Spinal cord (tissue), 10 donors: ENCODE results near the gene ECPAS. TPM values are rescaled to one million over a fixed set of nuclear protein-coding genes. Genes with fewer than 3 reads are reported as not detected.

ENCODE experiments used
- DNase-seq, 6 donors: peaks; one replicate each; pipeline versions ENCODE4 v3.0.0 to v3.0.0-alpha.2; 2013 to 2015; ENCODE audit warnings: low spot score in 6 of 6, low read depth in 4 of 6
- H3K27ac ChIP-seq: one replicate; pipeline ENCODE4 v1.5.1; 2013; ENCODE audit warnings: low read depth, low read length, control low read depth
- H3K27me3 ChIP-seq: one replicate; pipeline ENCODE4 v1.6.1; 2013; ENCODE audit warnings: low read length; ENCODE audit not compliant: control insufficient read depth, insufficient read depth
- H3K36me3 ChIP-seq: one replicate; pipeline ENCODE4 v1.6.1; 2013; ENCODE audit warnings: low read length; ENCODE audit not compliant: control insufficient read depth, insufficient read depth
- H3K4me1 ChIP-seq: one replicate; pipeline ENCODE4 v1.6.1; 2013; ENCODE audit warnings: low read length; ENCODE audit not compliant: control insufficient read depth, insufficient read depth
- H3K4me3 ChIP-seq: one replicate; pipeline ENCODE4 v1.5.1; 2013; ENCODE audit warnings: low read depth, low read length, control low read depth
- H3K9me3 ChIP-seq: one replicate; pipeline ENCODE4 v1.6.1; 2013; ENCODE audit warnings: low read length; ENCODE audit not compliant: control insufficient read depth, insufficient read depth
- WGBS: methylation state at CpG from one replicate; pipeline ENCODE4 v1.1.5; 2013; ENCODE audit warnings: missing lambda C conversion rate; ENCODE audit not compliant: insufficient coverage; 5-methylcytosine and 5-hydroxymethylcytosine counted together
- long read RNA-seq, 4 donors: transcript quantifications; one replicate each; lab custom pipeline, GENCODE V29; 2026
- polyA plus RNA-seq, 2 donors: library from polyadenylated mRNA; unstranded; fragments of 120-200 nt; gene quantifications; one replicate each; pipeline ENCODE4 v1.2.1, GENCODE V29; 2013; ENCODE audit not compliant: insufficient read length in 2 of 2
- total RNA-seq, 2 donors: library from RNA; depleted of rRNA in 1 of 2; stranded (reverse); fragments of 120-200 nt in 1 of 2; fragments of >200 nt in 1 of 2; gene quantifications; one replicate each; pipeline versions ENCODE4 v1.2.3 to v1.2.4, GENCODE V29; 2013 to 2014
- donor health status: healthy.

Gene ECPAS
- total RNA-seq (100 to 1,000 TPM in 1 of 2 donors, 10 to 100 TPM in 1; 64.4 to 120 TPM), polyA plus RNA-seq (10 to 100 TPM; 73.7 to 74.2 TPM)
- long read RNA-seq, donor 1, partial matches to known transcripts = 15 of 15 reads
- long read RNA-seq, donor 1, other reads (novel, unspliced or antisense) = 0 of 15 reads
- long read RNA-seq, donor 2 = 0 reads
- long read RNA-seq, donor 3, partial matches to known transcripts = 6 of 6 reads
- long read RNA-seq, donor 3, other reads (novel, unspliced or antisense) = 0 of 6 reads
- long read RNA-seq, donor 4, partial matches to known transcripts = 8 of 8 reads
- long read RNA-seq, donor 4, other reads (novel, unspliced or antisense) = 0 of 8 reads

- Histone ChIP-seq H3K4me1 (peaks cover 11% of the 10 kb centered on the region), H3K9me3 (no peaks in the 10 kb centered on the region)
- under 1% methylated on average over 101 of the region's 101 CpGs for WGBS
Observed at GRCh38 chr9:111483858-111484571, at the start of gene ECPAS. Gene ECPAS (minus strand): TSS chr9:111484383. CDS start chr9:111472918, 11,465 bp downstream.

GRCh38 chr9:111533099-111533790 lies 49.1 kb upstream of the ECPAS start:
- WGBS = 92% methylated on average over 1 of the region's 5 CpGs
- H3K27me3 ChIP-seq = no peaks in the 10 kb centered on the region
- peaks cover 6% of the 10 kb centered on the region for H3K9me3 ChIP-seq
- DNase-seq = no peak
- no peaks in the 10 kb centered on the region for H3K4me1 ChIP-seq
- H3K27ac ChIP-seq = no peak overlapping the region
- H3K36me3 ChIP-seq = peaks cover 53% of the 10 kb centered on the region
- no peak overlapping the region for H3K4me3 ChIP-seq

More at GRCh38 chr9:111483858-111484571, at the start of gene ECPAS:
- no peaks in the 10 kb centered on the region for H3K27me3 ChIP-seq
- peak within 1 kb of the TSS; percentile 93 for H3K27ac ChIP-seq
- no peaks in the 10 kb centered on the region for H3K36me3 ChIP-seq
- H3K4me3 ChIP-seq = peak within 1 kb of the TSS; percentile 82
- DNase-seq = peak; percentile 26 to 79 (median 34)

- H3K9me3 ChIP-seq = peaks cover 2% of the 10 kb centered on the region
- no peak overlapping the region for H3K27ac ChIP-seq
- peaks cover 42% of the 10 kb centered on the region for H3K36me3 ChIP-seq
- H3K27me3 ChIP-seq = no peaks in the 10 kb centered on the region
- WGBS = 100% methylated on average over 2 of the region's 4 CpGs
- no peaks in the 10 kb centered on the region for H3K4me1 ChIP-seq
- H3K4me3 ChIP-seq = no peak overlapping the region
- DNase-seq = no peak
Observed at GRCh38 chr9:111531716-111532115, 47.5 kb upstream of the ECPAS start.

GRCh38 chr9:111529787-111530186 lies 45.6 kb upstream of the ECPAS start:
- H3K9me3 ChIP-seq = peaks cover 2% of the 10 kb centered on the region
- H3K4me1 ChIP-seq = peaks cover 7% of the 10 kb centered on the region
- WGBS = no CpG with 5 or more reads among the region's 2 CpGs
- H3K27ac ChIP-seq = no peak overlapping the region
- H3K4me3 ChIP-seq = no peak overlapping the region
- no peak for DNase-seq
- H3K27me3 ChIP-seq = peaks cover 2% of the 10 kb centered on the region
- peaks cover 27% of the 10 kb centered on the region for H3K36me3 ChIP-seq

- H3K4me3 ChIP-seq = no peak overlapping the region
- WGBS = 90% methylated on average over 1 of the region's 2 CpGs
Observed at GRCh38 chr9:111527347-111527746, 43.2 kb upstream of the ECPAS start.

GRCh38 chr9:111525056-111525977 lies 41.1 kb upstream of the ECPAS start, which contains the start of gene ZNF483:
Gene ZNF483 (plus strand): TSS chr9:111525179. CDS start chr9:111527396, 2,217 bp downstream.
- peaks cover 2% of the 10 kb centered on the region for H3K27me3 ChIP-seq
- H3K4me3 ChIP-seq = peak within 1 kb of the TSS; percentile 83
- H3K27ac ChIP-seq = peak within 1 kb of the TSS; percentile 11
- DNase-seq = peak; percentile 76 to 98 (median 84)
- H3K36me3 ChIP-seq = peaks cover 2% of the 10 kb centered on the region
- 0% methylated on average over 58 of the region's 66 CpGs for WGBS
- H3K4me1 ChIP-seq = peaks cover 8% of the 10 kb centered on the region
- no peaks in the 10 kb centered on the region for H3K9me3 ChIP-seq

More at GRCh38 chr9:111527347-111527746, 43.2 kb upstream of the ECPAS start:
- H3K27me3 ChIP-seq = peaks cover 2% of the 10 kb centered on the region
- H3K36me3 ChIP-seq = peaks cover 16% of the 10 kb centered on the region
- no peaks in the 10 kb centered on the region for H3K9me3 ChIP-seq
- no peak for DNase-seq
- H3K4me1 ChIP-seq = peaks cover 8% of the 10 kb centered on the region
- no peak overlapping the region for H3K27ac ChIP-seq

- Histone ChIP-seq H3K27ac (peak overlapping the region; percentile 11), H3K9me3 (no peaks in the 10 kb centered on the region), H3K27me3 (peaks cover 2% of the 10 kb centered on the region), H3K4me1 (peaks cover 8% of the 10 kb centered on the region), H3K36me3 (peaks cover 2% of the 10 kb centered on the region), H3K4me3 (peak overlapping the region; percentile 83)
- 20% methylated on average over 7 of the region's 7 CpGs for WGBS
- no peak for DNase-seq
Observed at GRCh38 chr9:111524731-111525055, 40.5 kb upstream of the ECPAS start.

- Histone ChIP-seq H3K4me3 (no peak overlapping the region), H3K4me1 (no peaks in the 10 kb centered on the region), H3K9me3 (no peaks in the 10 kb centered on the region), H3K27me3 (no peaks in the 10 kb centered on the region), H3K36me3 (no peaks in the 10 kb centered on the region), H3K27ac (no peak overlapping the region)
- DNase-seq = no peak
- WGBS = 84% methylated on average over 2 of the region's 2 CpGs
Observed at GRCh38 chr9:111516061-111516465, 31.9 kb upstream of the ECPAS start.

- no peak for DNase-seq
- H3K4me3 ChIP-seq = no peak overlapping the region
- H3K27me3 ChIP-seq = no peaks in the 10 kb centered on the region
- no peak overlapping the region for H3K27ac ChIP-seq
- H3K9me3 ChIP-seq = no peaks in the 10 kb centered on the region
- no peaks in the 10 kb centered on the region for H3K4me1 ChIP-seq
- no peaks in the 10 kb centered on the region for H3K36me3 ChIP-seq
Observed at GRCh38 chr9:111514967-111515366, 30.8 kb upstream of the ECPAS start.
